HEK293T (cell line): ENCODE data around the gene PURB.
A peak's percentile ranks its signal among the peaks of the same experiment; 100 is the strongest.

Experiments used
- CTCF ChIA-PET: fragments of 350-600 bp; formaldehyde crosslinking; extraction: SDS; loops from one replicate; lab custom pipeline; 2021; ENCODE audit warnings: antibody characterized with exemption, inconsistent platforms; lab: Yijun Ruan, JAX
- POLR2A ChIA-PET: fragments of 350-600 bp; formaldehyde crosslinking; extraction: SDS; loops from one replicate; lab custom pipeline; 2020; ENCODE audit warnings: antibody characterized with exemption, inconsistent platforms; lab: Yijun Ruan, JAX
- DNase-seq: peaks from one replicate; pipeline ENCODE4 v3.0.0; 2012; ENCODE audit warnings: mixed read lengths; ENCODE audit errors: extremely low spot score
- ARNT ChIP-seq: fragments of 450-650 bp; IDR thresholded peaks from 2 replicates; pipeline ENCODE4 v1.6.1; 2017; ENCODE audit warnings: mild to moderate bottlenecking
- BHLHE40 ChIP-seq: fragments of 450-650 bp; IDR thresholded peaks from 2 replicates; pipeline ENCODE4 v1.6.1; 2016; ENCODE audit warnings: mild to moderate bottlenecking, moderate library complexity, borderline replicate concordance
- CTBP1 ChIP-seq: fragments of 450-650 bp; IDR thresholded peaks from 2 replicates; pipeline ENCODE4 v1.6.1; 2016; ENCODE audit warnings: borderline replicate concordance
- ELF4 ChIP-seq: fragments of 450-650 bp; IDR thresholded peaks from 2 replicates; pipeline ENCODE4 v1.6.1; 2017; ENCODE audit warnings: antibody characterized with exemption
- FOXA1 ChIP-seq: fragments of 450-650 bp; IDR thresholded peaks from 2 replicates; pipeline ENCODE4 v1.6.1; 2016; ENCODE audit warnings: mild to moderate bottlenecking
- FOXK2 ChIP-seq: fragments of 450-650 bp; IDR thresholded peaks from 2 replicates; pipeline ENCODE4 v1.6.1; 2016; ENCODE audit warnings: mild to moderate bottlenecking
- FOXM1 ChIP-seq: fragments of 450-650 bp; IDR thresholded peaks from 2 replicates; pipeline ENCODE4 v1.6.1; 2017; ENCODE audit warnings: mild to moderate bottlenecking, borderline replicate concordance
- HDGF ChIP-seq: fragments of 450-650 bp; IDR thresholded peaks from 2 replicates; pipeline ENCODE4 v1.6.1; 2017; ENCODE audit warnings: antibody characterized with exemption, borderline replicate concordance
- L3MBTL2 ChIP-seq: fragments of 450-650 bp; conservative IDR thresholded peaks from 2 replicates; pipeline ENCODE4 v1.6.1; 2016; ENCODE audit warnings: mild to moderate bottlenecking
- LEF1 ChIP-seq: fragments of 450-650 bp; IDR thresholded peaks from 2 replicates; pipeline ENCODE4 v1.6.1; 2017; ENCODE audit warnings: mild to moderate bottlenecking, borderline replicate concordance
- NFRKB ChIP-seq: fragments of 450-650 bp; IDR thresholded peaks from 2 replicates; pipeline ENCODE4 v1.6.1; 2016; ENCODE audit warnings: mild to moderate bottlenecking, moderate library complexity
- SP1 ChIP-seq: fragments of 450-650 bp; IDR thresholded peaks from 2 replicates; pipeline ENCODE4 v1.6.1; 2017
- SUZ12 ChIP-seq: fragments of 450-650 bp; IDR thresholded peaks from 2 replicates; pipeline ENCODE4 v1.6.1; 2016; ENCODE audit warnings: mild to moderate bottlenecking
- TARDBP ChIP-seq: fragments of 450-650 bp; IDR thresholded peaks from 2 replicates; pipeline ENCODE4 v1.6.1; 2016
- ZNF384 ChIP-seq: fragments of 450-650 bp; IDR thresholded peaks from 2 replicates; pipeline ENCODE4 v1.6.1; 2016
- TF ChIP-seq, protein P1 (sequence below): fragments of 450-650 bp; IDR thresholded peaks from 2 replicates; pipeline ENCODE4 v1.6.1; 2016

Gene PURB

DNA sequence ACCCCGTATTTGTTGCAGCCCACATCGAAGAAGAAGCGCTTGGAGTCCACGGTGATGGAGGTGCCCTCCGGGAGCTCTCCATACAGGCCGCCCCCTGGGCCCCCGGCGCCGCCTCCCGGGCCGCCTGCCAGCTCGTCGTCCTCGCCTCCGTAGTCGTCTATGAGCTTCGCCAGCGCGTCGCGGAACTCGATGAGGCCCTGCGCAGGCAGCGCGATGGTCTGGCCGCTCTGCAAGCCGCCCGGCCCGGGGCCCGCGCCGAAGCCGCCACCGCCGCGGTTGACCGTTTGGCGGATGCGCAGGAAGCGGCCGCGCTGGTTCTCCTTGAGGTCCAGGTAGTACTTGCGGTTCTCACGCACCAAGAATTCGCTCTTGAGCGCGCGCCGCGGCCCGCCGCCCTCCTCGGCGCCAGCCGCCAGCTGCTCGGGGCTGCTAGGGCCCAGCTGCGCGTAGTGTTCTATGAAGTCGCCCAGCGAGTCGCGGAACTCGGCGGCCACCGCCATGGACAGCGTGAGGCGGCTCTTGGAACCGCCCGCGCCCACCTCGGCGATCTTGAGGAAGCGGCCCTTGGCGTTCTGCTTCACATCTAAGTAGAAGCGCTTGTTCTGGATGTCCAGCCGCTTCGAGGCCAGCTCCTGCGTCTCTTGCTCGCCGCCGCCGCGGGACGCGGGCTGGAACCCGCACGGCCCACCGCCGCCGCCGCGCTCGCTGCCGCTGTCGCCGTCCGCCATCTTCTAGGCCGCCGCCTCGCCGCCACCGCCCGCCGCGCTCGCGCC is 523 bp downstream of the PURB start:
- DNase-seq: peak; percentile 20
- CTCF ChIA-PET: interaction anchor here (1.0 to 1.6 kb wide), 3 partner anchors 10 to 252 kb away, joined by 3 read pairs; no protein-coding TSS in a partner anchor

DNA sequence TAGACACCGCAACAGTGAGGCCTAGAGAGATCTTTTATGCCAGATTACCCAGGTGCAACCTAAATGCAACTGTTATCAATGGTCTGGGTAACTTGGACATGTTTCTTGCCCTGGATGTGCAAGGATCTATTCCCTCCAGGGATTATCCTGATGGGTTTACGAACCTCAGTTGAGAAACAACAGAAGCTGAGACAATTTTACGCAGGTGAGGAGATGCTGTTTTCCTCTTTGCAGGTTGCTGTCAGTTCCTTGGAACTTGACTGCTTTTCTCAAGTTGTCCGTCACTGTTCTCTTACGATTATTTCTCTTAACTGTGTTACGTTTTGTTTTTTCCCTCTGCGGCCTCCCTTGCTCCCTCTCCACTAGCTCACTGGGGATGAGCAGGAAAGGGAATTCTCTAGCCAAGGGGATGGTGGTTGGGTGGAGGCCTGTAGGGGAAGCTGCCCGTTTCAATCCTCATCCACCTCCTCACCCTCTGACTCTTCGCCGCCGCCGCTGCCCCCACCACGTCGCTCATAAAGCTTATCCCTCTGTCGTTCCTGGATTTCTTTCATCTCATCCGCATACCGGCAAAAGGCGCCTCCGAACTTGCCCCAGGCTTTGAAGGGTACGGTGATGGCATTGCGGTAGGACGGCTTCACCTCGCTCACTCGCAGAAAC is 1.2 kb downstream of the PURB start:
- ChIA-PET CTCF (interaction anchor here (1.2 to 1.6 kb wide), 2 partner anchors 27 to 252 kb away, joined by 3 read pairs; no protein-coding TSS in a partner anchor), POLR2A (interaction anchor here (0.8 to 3.0 kb wide), 12 partner anchors 17 to 301 kb away, joined by 3 to 39 read pairs (median 4); partner anchors contain the start of genes H2AZ2 and TBRG4)
- no peak for DNase-seq
- 0 out of 2 replicates have a peak, but pooled peaks have one; percentile 9 for TF ChIP-seq L3MBTL2
- no peak for TF ChIP-seq FOXA1

More for the DNA sequence above, 523 bp downstream of the PURB start:
- POLR2A ChIA-PET: interaction anchor here (0.8 to 3.0 kb wide), 24 partner anchors 8 to 311 kb away, joined by 3 to 39 read pairs (median 5); partner anchors contain the start of genes DDX56, H2AZ2, TBRG4 and TMED4
- TF ChIP-seq FOXM1 (no peak), L3MBTL2 (peak; percentile 8)

DNA sequence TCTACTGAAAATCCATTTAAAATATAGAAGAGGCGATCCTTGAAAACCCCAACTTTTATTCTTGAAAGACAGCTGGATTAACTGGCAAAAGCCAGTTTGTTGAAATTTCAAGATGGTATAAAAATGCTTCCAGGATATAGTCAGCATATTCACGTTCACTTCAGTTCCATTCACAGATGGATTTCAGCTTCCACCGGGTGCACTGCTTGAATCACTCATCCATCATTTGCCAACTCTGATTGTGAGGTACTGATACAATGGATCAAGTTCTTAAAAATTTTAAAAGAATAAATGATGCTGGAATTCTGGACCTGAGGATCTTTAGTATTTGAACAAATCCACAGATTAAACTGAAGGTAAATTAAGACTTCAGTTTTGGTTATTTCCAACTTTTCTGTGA is 2.4 kb downstream of the PURB start:
- ChIA-PET POLR2A (interaction anchor here (1.4 to 2.7 kb wide), 2 partner anchors 35 to 309 kb away, joined by 4 to 14 read pairs; partner anchors contain the start of genes DDX56 and H2AZ2), CTCF (no interaction called here)
- DNase-seq: no peak
- TF ChIP-seq ZNF384 (no peak), HDGF (no peak), NFRKB (no peak), FOXM1 (no peak)
- TF ChIP-seq, protein P1, sequence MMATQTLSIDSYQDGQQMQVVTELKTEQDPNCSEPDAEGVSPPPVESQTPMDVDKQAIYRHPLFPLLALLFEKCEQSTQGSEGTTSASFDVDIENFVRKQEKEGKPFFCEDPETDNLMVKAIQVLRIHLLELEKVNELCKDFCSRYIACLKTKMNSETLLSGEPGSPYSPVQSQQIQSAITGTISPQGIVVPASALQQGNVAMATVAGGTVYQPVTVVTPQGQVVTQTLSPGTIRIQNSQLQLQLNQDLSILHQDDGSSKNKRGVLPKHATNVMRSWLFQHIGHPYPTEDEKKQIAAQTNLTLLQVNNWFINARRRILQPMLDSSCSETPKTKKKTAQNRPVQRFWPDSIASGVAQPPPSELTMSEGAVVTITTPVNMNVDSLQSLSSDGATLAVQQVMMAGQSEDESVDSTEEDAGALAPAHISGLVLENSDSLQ: no peak

DNA sequence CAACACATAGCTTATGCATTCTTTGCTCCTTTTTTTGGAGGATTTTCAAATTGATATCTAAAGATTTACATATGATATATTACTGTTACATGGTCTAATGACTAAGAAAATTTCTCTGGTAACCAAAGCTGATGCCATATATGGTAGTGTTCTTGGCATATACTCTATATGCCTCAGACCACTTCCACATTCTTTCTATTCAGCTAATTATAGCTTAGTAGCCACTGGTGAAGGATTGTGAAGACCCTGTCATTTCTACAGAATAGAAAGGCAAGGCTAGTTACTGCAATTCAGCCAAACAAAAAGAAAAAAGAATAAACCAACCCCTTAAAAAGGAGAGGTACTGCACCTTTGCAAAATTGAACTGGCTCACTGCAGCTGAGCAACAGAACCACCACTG is 3.7 kb downstream of the PURB start:
- DNase-seq: no peak
- ChIA-PET POLR2A (interaction anchor here (0.8 to 2.7 kb wide), 5 partner anchors 27 to 308 kb away, joined by 3 to 14 read pairs (median 3); partner anchors contain the start of genes DDX56 and H2AZ2), CTCF (interaction anchor here (0.5 to 1.4 kb wide), 3 partner anchors 9 to 93 kb away, joined by 3 to 5 read pairs (median 4); no protein-coding TSS in a partner anchor)
- TF ChIP-seq BHLHE40 (no peak), L3MBTL2 (no peak)

DNA sequence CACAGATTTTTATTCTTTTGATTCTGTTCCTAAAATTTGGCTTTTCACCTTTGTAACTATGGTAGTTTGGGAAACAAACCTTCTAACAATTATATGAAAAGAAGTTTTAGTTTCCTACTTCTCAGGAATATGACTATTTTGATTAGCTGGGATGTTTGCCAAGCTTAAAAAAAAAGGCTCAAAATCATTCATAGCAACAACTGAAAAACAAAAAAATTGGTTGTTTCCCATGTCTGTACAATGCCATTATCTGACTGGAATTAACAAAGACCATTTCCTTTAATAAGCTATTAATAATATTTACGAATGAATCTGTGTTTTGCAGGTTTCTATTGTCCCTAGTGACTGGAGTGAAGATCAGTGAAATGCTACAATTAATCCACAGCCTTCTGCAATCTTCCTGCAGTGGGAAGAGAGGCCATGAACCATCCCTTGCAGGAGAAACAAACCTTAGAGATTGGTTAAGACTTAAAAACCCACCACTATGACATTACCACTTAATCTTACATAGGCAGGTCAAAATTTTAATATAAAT is 4.2 kb downstream of the PURB start:
- TF ChIP-seq CTBP1: no peak
- no peak for TF ChIP-seq NFRKB
- no peak for TF ChIP-seq SUZ12
- no peak for TF ChIP-seq FOXM1
- TF ChIP-seq ARNT: no peak
- no peak for TF ChIP-seq FOXA1
- no peak for TF ChIP-seq L3MBTL2
- no peak for TF ChIP-seq ZNF384
- no peak for TF ChIP-seq TARDBP
- TF ChIP-seq FOXK2: no peak
- no peak for TF ChIP-seq HDGF
- TF ChIP-seq BHLHE40: no peak
- TF ChIP-seq ELF4: no peak
- TF ChIP-seq, protein P1: no peak
- no peak for TF ChIP-seq LEF1
- no peak for TF ChIP-seq SP1
- DNase-seq: no peak
- CTCF ChIA-PET: interaction anchor here (0.9 to 1.4 kb wide), 2 partner anchors 10 to 93 kb away, joined by 3 to 4 read pairs; no protein-coding TSS in a partner anchor
- POLR2A ChIA-PET: interaction anchor here (0.8 to 2.7 kb wide), 3 partner anchors 32 to 274 kb away, joined by 3 to 14 read pairs (median 3); partner anchors contain the start of gene H2AZ2

DNA sequence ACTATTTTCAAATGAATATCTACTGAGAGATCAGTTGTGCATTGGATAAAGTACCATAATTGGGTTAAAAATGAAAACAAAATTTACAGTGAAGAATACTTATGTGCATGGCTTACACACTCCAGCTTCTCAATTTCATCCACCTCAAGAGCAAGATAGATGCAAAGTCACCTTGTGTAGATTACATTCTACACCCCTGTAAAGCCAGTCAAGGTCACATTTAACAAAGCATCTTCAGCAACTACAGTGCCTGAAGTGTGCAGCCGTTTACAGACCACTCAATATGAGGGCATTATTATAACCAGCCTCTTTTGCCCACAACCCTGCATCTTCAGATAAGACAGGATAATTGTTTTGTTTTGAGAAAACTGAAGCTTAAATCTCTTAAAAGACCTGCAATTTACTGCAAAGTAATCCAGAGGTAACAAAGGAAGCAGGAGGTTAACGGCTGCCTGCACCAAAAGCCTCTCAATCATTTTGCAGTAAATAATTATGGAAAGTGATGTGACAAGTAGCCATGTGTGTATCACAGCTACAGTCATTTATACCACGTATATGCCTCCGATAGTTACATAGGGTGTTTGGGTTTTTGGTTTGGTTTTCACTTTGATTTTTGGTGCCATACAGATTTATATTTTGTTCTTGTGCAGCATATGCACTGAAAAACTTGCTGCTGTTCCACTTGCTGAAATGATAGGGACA is 4.9 kb downstream of the PURB start:
- POLR2A ChIA-PET: interaction anchor here (1.0 to 2.7 kb wide), 3 partner anchors 31 to 298 kb away, joined by 3 to 14 read pairs (median 3); partner anchors contain the start of genes H2AZ2 and TMED4
- TF ChIP-seq SUZ12 (no peak), ELF4 (no peak), BHLHE40 (no peak), L3MBTL2 (no peak), HDGF (no peak), ARNT (no peak), FOXK2 (no peak), CTBP1 (no peak), LEF1 (no peak)
- no peak for DNase-seq
- CTCF ChIA-PET: no interaction called here
